ENCODE measurements around the gene LRIG2. TPM values are rescaled to one million over a fixed set of nuclear protein-coding genes. Genes with fewer than 3 reads are reported as not detected.

Gene LRIG2
- total and polyA plus RNA-seq, 9 of the 15 experiments (the other 6 are each of a cell fraction or from before 2014, with no cell fraction given): 1.8 to 28.1 (median 11.5) TPM

- TF ChIP-seq RFX1 (IDR thresholded peaks at IDR 0.05) (no peak), CTBP1 (IDR thresholded peaks at IDR 0.05; ENCODE audit: borderline replicate concordance) (peak; percentile 22), TRIM24 (IDR thresholded peaks at IDR 0.05) (peak; percentile 78 to 84), TCFL5 (CRISPR knock-in tag; conservative IDR thresholded peaks at IDR 0.05) (no peak), ZNF639 (CRISPR knock-in tag; conservative IDR thresholded peaks at IDR 0.05 in 1 of 2, IDR thresholded peaks at IDR 0.05 in 1 of 2) (no peak; a peak in 1 of 4 replicates), HNRNPK (IDR thresholded peaks at IDR 0.05; ENCODE audit: low read depth, low read length, poor library complexity, severe bottlenecking) (no peak), NCOA4 (IDR thresholded peaks at IDR 0.05; ENCODE audit: partially characterized antibody) (no peak), NFATC3 (IDR thresholded peaks at IDR 0.05) (no peak), HCFC1 (IDR thresholded peaks at IDR 0.05; ENCODE audit: low read depth, low read length) (no peak), NONO (IDR thresholded peaks at IDR 0.05; ENCODE audit: low read depth in 2 of 2, low read length in 1 of 2) (no peak), JUND (IDR thresholded peaks at IDR 0.05; ENCODE audit: borderline replicate concordance, low read depth, low read length) (peak; percentile 94), JUND (tag; IDR thresholded peaks at IDR 0.05; ENCODE audit: borderline replicate concordance, low read depth, low read length) (peak; percentile 93), MEF2A (IDR thresholded peaks at IDR 0.05; ENCODE audit: control insufficient read depth, low read depth, low read length) (no peak), BCOR (IDR thresholded peaks at IDR 0.05) (peak; percentile 35; the same call in 1 of the 2 replicates), TAF9B (IDR thresholded peaks at IDR 0.05; ENCODE audit: partially characterized antibody) (peak; percentile 60), SMC3 (conservative IDR thresholded peaks at IDR 0.05; ENCODE audit: insufficient read depth, low read depth, low read length) (0 out of 2 replicates have a peak, but pooled peaks have one; percentile 4), BHLHE40 (IDR thresholded peaks at IDR 0.05; ENCODE audit: low read length) (no peak; the same call in 1 of the 2 replicates), HES1 (IDR thresholded peaks at IDR 0.05; ENCODE audit: low read depth) (peak; percentile 32; the same call in 1 of the 2 replicates), C11orf30 (IDR thresholded peaks at IDR 0.05; ENCODE audit: low read depth) (peak; percentile 100), SPI1 (IDR thresholded peaks at IDR 0.05; ENCODE audit: borderline replicate concordance, low read depth, low read length) (no peak; the same call in 1 of the 2 replicates), FOXA3 (CRISPR knock-in tag; conservative IDR thresholded peaks at IDR 0.05 in 1 of 2, IDR thresholded peaks at IDR 0.05 in 1 of 2) (no peak), PYGO2 (tag; IDR thresholded peaks at IDR 0.05) (no peak)
- TF ChIP-seq, protein P1, sequence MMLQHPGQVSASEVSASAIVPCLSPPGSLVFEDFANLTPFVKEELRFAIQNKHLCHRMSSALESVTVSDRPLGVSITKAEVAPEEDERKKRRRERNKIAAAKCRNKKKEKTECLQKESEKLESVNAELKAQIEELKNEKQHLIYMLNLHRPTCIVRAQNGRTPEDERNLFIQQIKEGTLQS (IDR thresholded peaks at IDR 0.05): peak; percentile 89
- TF ChIP-seq, protein P1 (CRISPR knock-in tag; conservative IDR thresholded peaks at IDR 0.05): no peak
Observed at GRCh38 chr1:113141650-113142473, 68.9 kb downstream of the LRIG2 start (continued).
